Hepatocyte (in vitro differentiated cells): ENCODE data around the gene DAB2. TPM values are rescaled to one million over a fixed set of nuclear protein-coding genes. Genes with fewer than 3 reads are reported as not detected.

Source experiments
- DNase-seq: peaks from one replicate; pipeline ENCODE4 v3.0.0-alpha.2; 2016; ENCODE audit warnings: low spot score
- H2AFZ ChIP-seq: fragments of 200-600 bp; sonication (generic); 2 replicates; pipeline ENCODE4 v1.6.0; 2016; ENCODE audit warnings: antibody characterized with exemption, mild to moderate bottlenecking
- H3K27ac ChIP-seq: fragments of 200-600 bp; sonication (generic); 2 replicates; pipeline ENCODE4 v1.5.1; 2016; ENCODE audit warnings: mild to moderate bottlenecking
- H3K27me3 ChIP-seq: fragments of 200-600 bp; sonication (generic); 2 replicates; pipeline ENCODE4 v1.6.1; 2016
- H3K36me3 ChIP-seq: fragments of 200-600 bp; sonication (generic); replicated peaks from 2 replicates; pipeline ENCODE4 v1.5.1; 2016; ENCODE audit warnings: low read depth; ENCODE audit not compliant: insufficient read depth
- H3K4me1 ChIP-seq: fragments of 200-600 bp; sonication (generic); 2 replicates; pipeline ENCODE4 v1.5.1; 2016; ENCODE audit warnings: mild to moderate bottlenecking, moderate library complexity; ENCODE audit not compliant: insufficient read depth
- H3K4me2 ChIP-seq: fragments of 200-600 bp; sonication (generic); 2 replicates; pipeline ENCODE4 v1.6.0; 2016
- H3K4me3 ChIP-seq: fragments of 200-600 bp; sonication (generic); 2 replicates; pipeline ENCODE4 v1.5.1; 2016; ENCODE audit warnings: mild to moderate bottlenecking
- H3K79me2 ChIP-seq: fragments of 200-600 bp; sonication (generic); 2 replicates; pipeline ENCODE4 v1.6.0; 2017; ENCODE audit warnings: mild to moderate bottlenecking
- H3K9me2 ChIP-seq: fragments of 200-600 bp; sonication (generic); replicated peaks from 2 replicates; pipeline ENCODE4 v1.6.0; 2017; ENCODE audit warnings: mild to moderate bottlenecking; ENCODE audit not compliant: insufficient read depth
- H3K9me3 ChIP-seq: fragments of 200-600 bp; sonication (generic); 2 replicates; pipeline ENCODE4 v1.5.1; 2016; ENCODE audit warnings: low read depth, mild to moderate bottlenecking
- H4K20me1 ChIP-seq: fragments of 200-600 bp; sonication (generic); 2 replicates; pipeline ENCODE4 v1.6.0; 2016; ENCODE audit warnings: mild to moderate bottlenecking; ENCODE audit not compliant: insufficient read depth, poor library complexity, severe bottlenecking
- EZH2 ChIP-seq: fragments of 200-600 bp; sonication (generic); IDR thresholded peaks from 2 replicates; pipeline ENCODE4 v1.6.1; 2016; ENCODE audit warnings: antibody characterized with exemption, mild to moderate bottlenecking, borderline replicate concordance
- EZH2phosphoT487 ChIP-seq: fragments of 200-600 bp; sonication (generic); IDR thresholded peaks from one replicate; pipeline ENCODE4 v1.6.1; 2018; ENCODE audit warnings: antibody characterized with exemption, mild to moderate bottlenecking, low read depth, moderate library complexity; ENCODE audit not compliant: unreplicated experiment, severe bottlenecking
- WGBS: methylation state at CpG from one replicate; pipeline ENCODE4 v1.1.6; 2016; ENCODE audit warnings: low lambda C conversion rate; ENCODE audit errors: missing lambda C conversion rate; 5-methylcytosine and 5-hydroxymethylcytosine counted together
- polyA plus RNA-seq: library from polyadenylated mRNA; unstranded; fragments of >200 nt; fragmentation: Nextera tagmentation; extraction: Ambion mirVana; gene quantifications from 2 replicates; pipeline ENCODE4 v1.2.1, GENCODE V29; 2016
- total RNA-seq: library from RNA; depleted of rRNA; stranded (reverse); fragments of >200 nt; gene quantifications from 2 replicates; pipeline ENCODE4 v1.2.3, GENCODE V29; 2014
- TF ChIP-seq, protein P1 (sequence below): fragments of 200-600 bp; sonication (generic); IDR thresholded peaks from 2 replicates; pipeline ENCODE4 v1.5.1; 2016; ENCODE audit warnings: antibody characterized with exemption, mild to moderate bottlenecking; ENCODE audit not compliant: poor library complexity

Gene DAB2
- total and polyA plus RNA-seq, 2 experiments from 2014 or later: 98.9 to 130 TPM

DNA sequence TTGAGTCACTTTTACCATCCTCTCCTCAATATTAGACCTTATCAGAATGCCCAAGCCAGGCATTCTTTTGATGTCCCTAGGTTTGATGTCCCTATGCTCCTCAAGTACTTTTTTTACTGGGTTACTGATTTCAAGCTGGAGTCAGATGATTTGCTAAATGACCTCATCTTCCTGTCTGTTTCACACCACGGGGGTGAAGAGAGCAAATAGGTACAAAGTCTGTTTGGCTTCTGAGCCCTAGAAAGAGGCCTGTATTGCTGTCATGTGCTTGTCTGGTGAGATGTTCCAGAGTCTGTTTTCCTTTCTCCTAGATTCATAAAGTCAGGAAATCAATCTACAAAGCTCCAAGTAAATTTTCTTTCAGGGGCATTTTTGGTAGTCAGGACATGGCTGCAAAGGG, 12.7 kb upstream of the DAB2 start:
- 5% methylated on average over 1 of the region's 1 CpG for WGBS
- Histone ChIP-seq H3K79me2 (no peaks in the 10 kb centered on the region), H3K9me2 (no peaks in the 10 kb centered on the region), H3K4me2 (peak overlapping the region; percentile 40), H3K9me3 (no peaks in the 10 kb centered on the region), H3K27ac (peak overlapping the region; percentile 82), H3K4me3 (no peak overlapping the region), H4K20me1 (no peaks in the 10 kb centered on the region), H3K27me3 (no peaks in the 10 kb centered on the region), H3K4me1 (peaks cover 14% of the 10 kb centered on the region), H2AFZ (no peak overlapping the region), H3K36me3 (no peaks in the 10 kb centered on the region)
- TF ChIP-seq EZH2 (no peak), EZH2phosphoT487 (no peak)
- TF ChIP-seq, protein P1, sequence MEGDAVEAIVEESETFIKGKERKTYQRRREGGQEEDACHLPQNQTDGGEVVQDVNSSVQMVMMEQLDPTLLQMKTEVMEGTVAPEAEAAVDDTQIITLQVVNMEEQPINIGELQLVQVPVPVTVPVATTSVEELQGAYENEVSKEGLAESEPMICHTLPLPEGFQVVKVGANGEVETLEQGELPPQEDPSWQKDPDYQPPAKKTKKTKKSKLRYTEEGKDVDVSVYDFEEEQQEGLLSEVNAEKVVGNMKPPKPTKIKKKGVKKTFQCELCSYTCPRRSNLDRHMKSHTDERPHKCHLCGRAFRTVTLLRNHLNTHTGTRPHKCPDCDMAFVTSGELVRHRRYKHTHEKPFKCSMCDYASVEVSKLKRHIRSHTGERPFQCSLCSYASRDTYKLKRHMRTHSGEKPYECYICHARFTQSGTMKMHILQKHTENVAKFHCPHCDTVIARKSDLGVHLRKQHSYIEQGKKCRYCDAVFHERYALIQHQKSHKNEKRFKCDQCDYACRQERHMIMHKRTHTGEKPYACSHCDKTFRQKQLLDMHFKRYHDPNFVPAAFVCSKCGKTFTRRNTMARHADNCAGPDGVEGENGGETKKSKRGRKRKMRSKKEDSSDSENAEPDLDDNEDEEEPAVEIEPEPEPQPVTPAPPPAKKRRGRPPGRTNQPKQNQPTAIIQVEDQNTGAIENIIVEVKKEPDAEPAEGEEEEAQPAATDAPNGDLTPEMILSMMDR: no peak
- peak; percentile 77 for DNase-seq

DNA sequence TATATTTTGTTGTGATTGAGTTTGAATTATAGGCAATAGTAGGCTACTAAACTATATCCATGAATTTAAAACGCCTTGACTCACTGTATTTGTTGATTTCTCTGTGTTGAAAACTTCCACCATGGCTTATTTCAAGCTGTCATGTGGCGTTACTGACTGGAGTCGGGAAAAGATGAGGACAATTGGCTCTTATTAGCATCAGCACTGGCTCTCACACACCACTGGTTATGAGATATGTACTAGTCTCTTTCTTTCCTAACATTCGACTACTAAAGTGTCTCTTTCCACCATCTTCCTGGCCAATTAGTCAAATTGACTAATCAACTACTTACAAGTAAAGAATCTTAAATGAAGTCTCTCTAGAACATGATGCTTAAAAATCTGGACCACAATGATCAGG, 9.1 kb upstream of the DAB2 start:
- DNase-seq: no peak
- no peaks in the 10 kb centered on the region for H3K36me3 ChIP-seq
- H4K20me1 ChIP-seq: no peaks in the 10 kb centered on the region
- no peaks in the 10 kb centered on the region for H3K27me3 ChIP-seq
- no peak overlapping the region for H3K4me3 ChIP-seq
- no peak overlapping the region for H2AFZ ChIP-seq
- TF ChIP-seq EZH2: no peak
- TF ChIP-seq, protein P1: no peak
- no peaks in the 10 kb centered on the region for H3K79me2 ChIP-seq
- no peaks in the 10 kb centered on the region for H3K9me3 ChIP-seq
- H3K27ac ChIP-seq: peak overlapping the region; percentile 92
- peaks cover 17% of the 10 kb centered on the region for H3K4me1 ChIP-seq
- H3K9me2 ChIP-seq: no peaks in the 10 kb centered on the region
- 57% methylated on average over 4 of the region's 4 CpGs for WGBS
- no peak overlapping the region for H3K4me2 ChIP-seq

DNA sequence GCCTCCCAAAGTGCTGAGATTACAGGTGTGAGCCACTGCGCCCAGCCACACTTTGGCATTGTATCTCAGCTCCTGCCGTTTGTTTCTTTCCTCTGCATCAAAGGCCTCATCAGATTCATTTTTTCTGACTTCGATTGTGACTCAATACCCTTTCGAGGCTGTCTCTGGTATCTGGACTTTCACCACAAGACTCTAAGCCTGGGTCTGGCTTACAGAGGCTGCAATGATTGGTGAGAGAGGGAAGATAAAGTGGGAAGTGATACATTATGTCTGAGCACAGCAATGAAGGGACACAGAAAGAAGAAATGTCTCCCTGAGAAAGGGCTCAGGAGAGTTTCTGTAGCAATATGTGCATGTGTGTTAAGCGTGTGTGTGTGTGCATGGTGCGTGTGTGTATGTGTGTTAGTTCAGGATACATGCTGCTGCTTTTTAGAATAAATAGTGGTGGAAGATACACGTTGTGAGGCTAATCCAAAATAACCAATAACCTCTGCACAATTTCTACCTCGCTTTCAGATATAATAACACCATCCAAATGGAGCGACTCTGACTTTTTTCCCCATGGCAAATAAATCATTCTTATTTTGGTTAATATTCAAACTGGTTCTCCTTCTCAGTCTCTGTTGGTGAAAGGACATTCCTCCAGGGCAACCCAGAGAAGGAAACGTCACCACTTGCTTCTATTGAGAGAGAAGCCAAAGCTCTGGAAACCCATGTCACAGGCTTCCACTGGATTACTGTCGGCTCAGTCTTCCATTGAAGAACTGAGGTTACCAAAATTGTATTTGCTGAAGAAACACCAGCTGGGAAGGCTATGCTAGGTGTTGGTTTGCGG, 8.1 kb upstream of the DAB2 start:
- no peaks in the 10 kb centered on the region for H3K9me2 ChIP-seq
- H3K27ac ChIP-seq: peak overlapping the region; percentile 92
- H4K20me1 ChIP-seq: no peaks in the 10 kb centered on the region
- peak; percentile 48 for DNase-seq
- H3K36me3 ChIP-seq: no peaks in the 10 kb centered on the region
- no peaks in the 10 kb centered on the region for H3K79me2 ChIP-seq
- peaks cover 14% of the 10 kb centered on the region for H3K4me1 ChIP-seq
- TF ChIP-seq, protein P1: no peak
- TF ChIP-seq EZH2 (no peak), EZH2phosphoT487 (no peak)
- no peak overlapping the region for H2AFZ ChIP-seq
- H3K9me3 ChIP-seq: no peaks in the 10 kb centered on the region
- H3K4me3 ChIP-seq: no peak overlapping the region
- H3K4me2 ChIP-seq: peak overlapping the region; percentile 50
- 73% methylated on average over 12 of the region's 12 CpGs for WGBS
- no peaks in the 10 kb centered on the region for H3K27me3 ChIP-seq
